Mesenchymal stem cell (in vitro differentiated cells and primary cell): Measurements from ENCODE around the gene AHNAK.
"Not testable (repeated sequence)": the region's sequence is repeated elsewhere in the genome, so short reads cannot be mapped to it uniquely, and the experiment has no call there.

Experiments
- DNase-seq: peaks from one replicate; pipeline ENCODE4 v3.0.0-alpha.2; 2013
- H2AFZ ChIP-seq: one replicate; pipeline ENCODE4 v1.6.1; 2013; ENCODE audit warnings: low read depth, mild to moderate bottlenecking, control low read depth, inconsistent platforms, low read length, moderate library complexity
- H2AK5ac ChIP-seq: 2 replicates; pipeline ENCODE4 v1.6.1; 2013; ENCODE audit warnings: low read length, moderate library complexity, mild to moderate bottlenecking, inconsistent platforms; ENCODE audit not compliant: severe bottlenecking
- H2BK120ac ChIP-seq: one replicate; pipeline ENCODE4 v1.6.1; 2013; ENCODE audit warnings: low read depth, mild to moderate bottlenecking, inconsistent platforms, low read length, moderate library complexity
- H2BK12ac ChIP-seq, 2 experiments: one replicate each; pipeline ENCODE4 v1.6.1; 2013; ENCODE audit warnings: inconsistent platforms in 2 of 2, low read length in 2 of 2, mild to moderate bottlenecking in 2 of 2, moderate library complexity in 2 of 2, control low read depth in 1 of 2
- H2BK15ac ChIP-seq: one replicate; pipeline ENCODE4 v1.6.1; 2013; ENCODE audit warnings: mild to moderate bottlenecking, low read depth, inconsistent platforms; ENCODE audit not compliant: poor library complexity, severe bottlenecking
- H2BK5ac ChIP-seq: 2 replicates; pipeline ENCODE4 v1.6.1; 2013; ENCODE audit warnings: low read depth, mild to moderate bottlenecking, low read length, control low read depth, inconsistent platforms; ENCODE audit not compliant: poor library complexity, severe bottlenecking
- H3K14ac ChIP-seq, 2 experiments: one replicate each; pipeline ENCODE4 v1.6.1; 2013; ENCODE audit warnings: inconsistent platforms in 2 of 2, low read length in 2 of 2, control low read depth in 1 of 2, mild to moderate bottlenecking in 1 of 2, moderate library complexity in 1 of 2
- H3K18ac ChIP-seq, 2 experiments: one replicate each; pipeline ENCODE4 v1.6.1; 2013; ENCODE audit warnings: inconsistent platforms in 2 of 2, low read length in 2 of 2, control low read depth in 1 of 2, low read depth in 1 of 2, mild to moderate bottlenecking in 1 of 2
- H3K23ac ChIP-seq, 2 experiments: one replicate each; pipeline ENCODE4 v1.6.1; 2013; ENCODE audit warnings: inconsistent platforms in 2 of 2, low read length in 2 of 2, mild to moderate bottlenecking in 2 of 2, moderate library complexity in 2 of 2, control low read depth in 1 of 2
- H3K27ac ChIP-seq: 2 replicates; pipeline ENCODE4 v1.5.1; 2013; ENCODE audit warnings: mild to moderate bottlenecking, moderate library complexity, low read length, control low read depth, inconsistent platforms; ENCODE audit not compliant: poor library complexity, severe bottlenecking
- H3K27me3 ChIP-seq, 2 experiments: 2 replicates each; pipeline versions ENCODE4 v1.6.1 to v1.7.0; 2013; ENCODE audit warnings: low read length in 2 of 2, mild to moderate bottlenecking in 2 of 2, moderate library complexity in 2 of 2, control low read depth in 1 of 2, inconsistent platforms in 1 of 2; ENCODE audit not compliant: control insufficient read depth in 1 of 2, insufficient read depth in 1 of 2
- H3K36me3 ChIP-seq, 2 experiments: 2 replicates each; pipeline versions ENCODE4 v1.6.1 to v1.7.0; 2013; ENCODE audit warnings: low read length in 2 of 2, control low read depth in 1 of 2, inconsistent platforms in 1 of 2, low read depth in 1 of 2, mild to moderate bottlenecking in 1 of 2; ENCODE audit not compliant: insufficient read depth in 2 of 2, control insufficient read depth in 1 of 2
- H3K4ac ChIP-seq, 2 experiments: one replicate each; pipeline ENCODE4 v1.6.1; 2013; ENCODE audit warnings: inconsistent platforms in 2 of 2, low read length in 2 of 2, mild to moderate bottlenecking in 2 of 2, moderate library complexity in 2 of 2, control low read depth in 1 of 2, low read depth in 1 of 2
- H3K4me1 ChIP-seq: 2 replicates; pipeline ENCODE4 v1.6.1; 2013; ENCODE audit warnings: low read depth, low read length, control low read depth; ENCODE audit not compliant: control insufficient read depth, insufficient read depth
- H3K4me2 ChIP-seq: 2 replicates; pipeline ENCODE4 v1.6.1; 2013; ENCODE audit warnings: low read length, mild to moderate bottlenecking, inconsistent platforms; ENCODE audit not compliant: poor library complexity, severe bottlenecking
- H3K4me3 ChIP-seq, 2 experiments: 2 replicates each; pipeline versions ENCODE4 v1.5.1 to v1.7.0; 2013; ENCODE audit warnings: low read length in 2 of 2, mild to moderate bottlenecking in 2 of 2, control low read depth in 1 of 2, low read depth in 1 of 2; ENCODE audit not compliant: insufficient read depth in 1 of 2
- H3K79me1 ChIP-seq: replicated peaks from 2 replicates; pipeline ENCODE4 v1.6.1; 2013; ENCODE audit warnings: mild to moderate bottlenecking, control low read depth, low read length, inconsistent platforms; ENCODE audit not compliant: poor library complexity, severe bottlenecking
- H3K9ac ChIP-seq: 2 replicates; pipeline ENCODE4 v1.7.0; 2013; ENCODE audit warnings: mild to moderate bottlenecking, low read length, moderate library complexity
- H3K9me3 ChIP-seq: 2 replicates; pipeline ENCODE4 v1.7.0; 2013; ENCODE audit warnings: mild to moderate bottlenecking, low read length; ENCODE audit not compliant: control insufficient read depth
- H4K8ac ChIP-seq: one replicate; pipeline ENCODE4 v1.6.1; 2013; ENCODE audit warnings: inconsistent platforms, mild to moderate bottlenecking, low read length, moderate library complexity
- H4K91ac ChIP-seq: one replicate; pipeline ENCODE4 v1.6.1; 2013; ENCODE audit warnings: mild to moderate bottlenecking, low read length, inconsistent platforms
- WGBS: methylation state at CpG from one replicate; pipeline ENCODE4 v1.1.7; 2013; ENCODE audit warnings: mixed read lengths; 5-methylcytosine and 5-hydroxymethylcytosine counted together

AHNAK gene

GRCh38 chr11:62553080-62553838 is 6.7 kb upstream of the AHNAK start:
- Histone ChIP-seq H3K4me2 (peak overlapping the region; percentile 43), H2BK12ac (peak overlapping the region; percentile 94 to 99), H3K18ac (peak overlapping the region; percentile 84 to 99), H3K4me3 (peak overlapping the region in 1 of 2 experiments; percentile 77), H2BK15ac (peak overlapping the region; percentile 99), H3K14ac (peak overlapping the region in 1 of 2 experiments; percentile 88), H4K91ac (peak overlapping the region; percentile 94), H2BK120ac (peak overlapping the region; percentile 84), H4K8ac (peak overlapping the region; percentile 58), H3K36me3 (peaks cover 7 to 12% of the 10 kb centered on the region in 2 experiments), H2AK5ac (peak overlapping the region; percentile 100), H3K4ac (peak overlapping the region; percentile 68 to 87), H2AFZ (no peak overlapping the region), H3K79me1 (peaks cover 13% of the 10 kb centered on the region), H3K9me3 (no peaks in the 10 kb centered on the region), H3K9ac (peak overlapping the region; percentile 95), H3K4me1 (peaks cover 60% of the 10 kb centered on the region), H3K23ac (peak overlapping the region; percentile 16 to 53), H3K27me3 (no peaks in the 10 kb centered on the region), H3K27ac (peak overlapping the region; percentile 92), H2BK5ac (peak overlapping the region; percentile 93)
- WGBS, result 1% methylated on average over 12 of the region's 15 CpGs
- peak; percentile 98 for DNase-seq

- WGBS, result 7% methylated on average over 4 of the region's 4 CpGs
- H4K8ac ChIP-seq, result peak overlapping the region; percentile 58
These were observed 6.0 kb upstream of the AHNAK start for GRCh38 chr11:62552485-62553079.

GRCh38 chr11:62550478-62550877 is 3.9 kb upstream of the AHNAK start:
- not testable (repeated sequence) for H2BK5ac ChIP-seq, H2BK12ac ChIP-seq, H2AFZ ChIP-seq, H3K9me3 ChIP-seq, H3K23ac ChIP-seq, H2BK120ac ChIP-seq, H3K4me2 ChIP-seq, H4K91ac ChIP-seq, H2BK15ac ChIP-seq, H3K9ac ChIP-seq, H3K14ac ChIP-seq, H3K4me3 ChIP-seq, H4K8ac ChIP-seq, H3K36me3 ChIP-seq, H3K4ac ChIP-seq, DNase-seq, H3K27me3 ChIP-seq, H3K18ac ChIP-seq, H3K27ac ChIP-seq
- 100% methylated on average over 2 of the region's 2 CpGs for WGBS
- Histone ChIP-seq H3K79me1 (peaks cover 13% of the 10 kb centered on the region), H2AK5ac (peak overlapping the region; percentile 17), H3K4me1 (peaks cover 47% of the 10 kb centered on the region)

More at GRCh38 chr11:62552485-62553079, 6.0 kb upstream of the AHNAK start:
- peak overlapping the region; percentile 84 for H2BK120ac ChIP-seq
- H2BK5ac ChIP-seq, result peak overlapping the region; percentile 93
- peak overlapping the region; percentile 92 for H4K91ac ChIP-seq
- H3K4me2 ChIP-seq, result peak overlapping the region; percentile 31
- H3K18ac ChIP-seq, result peak overlapping the region; percentile 83 to 91
- DNase-seq, result peak; percentile 76
- H2BK15ac ChIP-seq, result peak overlapping the region; percentile 55
- no peaks in the 10 kb centered on the region for H3K27me3 ChIP-seq
- peak overlapping the region; percentile 100 for H2AK5ac ChIP-seq
- peaks cover 5 to 8% of the 10 kb centered on the region in 2 experiments for H3K36me3 ChIP-seq
- H3K79me1 ChIP-seq, result peaks cover 13% of the 10 kb centered on the region
- peak overlapping the region in 1 of 2 experiments; percentile 77 for H3K4me3 ChIP-seq
- peak overlapping the region; percentile 62 to 68 for H3K4ac ChIP-seq
- peak overlapping the region; percentile 94 to 99 for H2BK12ac ChIP-seq
- peak overlapping the region; percentile 95 for H3K9ac ChIP-seq
- H3K9me3 ChIP-seq, result no peaks in the 10 kb centered on the region
- H2AFZ ChIP-seq, result no peak overlapping the region
- H3K4me1 ChIP-seq, result peaks cover 61% of the 10 kb centered on the region
- H3K23ac ChIP-seq, result peak overlapping the region; percentile 16 to 53
- peak overlapping the region in 1 of 2 experiments; percentile 50 for H3K14ac ChIP-seq
- H3K27ac ChIP-seq, result peak overlapping the region; percentile 92
